Keratinocyte (primary cell): ENCODE measurements around the gene AZIN2.

Experiments
- EZH2 ChIP-seq: IDR thresholded peaks from one replicate; pipeline ENCODE4 v1.6.1; 2012; ENCODE audit warnings: inconsistent platforms, mild to moderate bottlenecking, low read length, moderate library complexity
- TF ChIP-seq, protein P1 (sequence below), 3 experiments: IDR thresholded peaks in 1 of 3; conservative IDR thresholded peaks in 1 of 3; optimal IDR thresholded peaks in 1 of 3; 2 replicates in 2 of 3; 3 replicates in 1 of 3; pipeline versions ENCODE3 to v1.5.1; 2011; ENCODE audit warnings: low read length in 3 of 3, mild to moderate bottlenecking in 3 of 3, moderate library complexity in 2 of 3, control low read depth in 1 of 3, inconsistent platforms in 1 of 3; ENCODE audit not compliant: insufficient read depth in 2 of 3; ENCODE audit errors: extremely low read depth in 1 of 3

DNA sequence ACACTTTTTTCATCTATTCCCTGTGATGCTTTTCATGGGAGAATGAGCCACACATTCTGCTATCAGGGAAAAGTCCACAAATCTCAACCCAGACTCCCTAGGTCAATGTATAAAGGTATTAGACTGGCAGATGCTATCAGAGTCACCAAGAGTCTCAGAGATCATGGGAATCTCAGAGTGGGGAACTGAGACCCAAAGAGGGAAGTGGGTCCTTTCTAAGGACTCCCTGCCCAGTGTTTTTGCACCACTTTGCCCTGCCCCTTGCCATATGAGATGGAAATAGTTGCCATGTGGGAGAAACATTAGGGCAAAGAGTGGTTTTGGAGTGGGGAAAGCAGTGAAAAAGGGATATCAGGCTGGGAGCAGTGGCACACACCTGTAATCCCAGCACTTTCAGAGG, 19.1 kb upstream of the AZIN2 start:
- TF ChIP-seq, protein P1, sequence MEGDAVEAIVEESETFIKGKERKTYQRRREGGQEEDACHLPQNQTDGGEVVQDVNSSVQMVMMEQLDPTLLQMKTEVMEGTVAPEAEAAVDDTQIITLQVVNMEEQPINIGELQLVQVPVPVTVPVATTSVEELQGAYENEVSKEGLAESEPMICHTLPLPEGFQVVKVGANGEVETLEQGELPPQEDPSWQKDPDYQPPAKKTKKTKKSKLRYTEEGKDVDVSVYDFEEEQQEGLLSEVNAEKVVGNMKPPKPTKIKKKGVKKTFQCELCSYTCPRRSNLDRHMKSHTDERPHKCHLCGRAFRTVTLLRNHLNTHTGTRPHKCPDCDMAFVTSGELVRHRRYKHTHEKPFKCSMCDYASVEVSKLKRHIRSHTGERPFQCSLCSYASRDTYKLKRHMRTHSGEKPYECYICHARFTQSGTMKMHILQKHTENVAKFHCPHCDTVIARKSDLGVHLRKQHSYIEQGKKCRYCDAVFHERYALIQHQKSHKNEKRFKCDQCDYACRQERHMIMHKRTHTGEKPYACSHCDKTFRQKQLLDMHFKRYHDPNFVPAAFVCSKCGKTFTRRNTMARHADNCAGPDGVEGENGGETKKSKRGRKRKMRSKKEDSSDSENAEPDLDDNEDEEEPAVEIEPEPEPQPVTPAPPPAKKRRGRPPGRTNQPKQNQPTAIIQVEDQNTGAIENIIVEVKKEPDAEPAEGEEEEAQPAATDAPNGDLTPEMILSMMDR (optimal IDR thresholded peaks at IDR 0.05 in 1 of 3, IDR thresholded peaks at IDR 0.05 in 1 of 3, conservative IDR thresholded peaks at IDR 0.05 in 1 of 3; ENCODE audit: extremely low read depth in 1 of 3, insufficient read depth in 2 of 3, low read length in 3 of 3), result no peak
- TF ChIP-seq EZH2, result no peak
